GM12878 (cell line): ENCODE results near the gene PAPLN.

ENCODE experiments used
- CBX5 ChIP-seq: sonication (generic); IDR thresholded peaks from 2 replicates; pipeline ENCODE4 v1.6.1; 2016; ENCODE audit warnings: low read depth, moderate library complexity, mild to moderate bottlenecking, inconsistent platforms
- EGR1 ChIP-seq, 2 experiments: IDR thresholded peaks; 1 replicate in 1 of 2; 2 replicates in 1 of 2; pipeline ENCODE4 v1.6.1; 2011 to 2012; ENCODE audit warnings: low read depth in 2 of 2, low read length in 2 of 2, borderline replicate concordance in 1 of 2, mild to moderate bottlenecking in 1 of 2, moderate library complexity in 1 of 2
- EP300 ChIP-seq, 2 experiments: fragments of 150-350 bp in 1 of 2; IDR thresholded peaks; 2 replicates each; pipeline ENCODE4 v1.6.1; 2011 to 2012; ENCODE audit warnings: low read depth in 2 of 2, low read length in 2 of 2, borderline replicate concordance in 1 of 2, improper control_type of control experiment in 1 of 2, inconsistent platforms in 1 of 2; ENCODE audit not compliant: control insufficient read depth in 1 of 2
- POLR2A ChIP-seq: IDR thresholded peaks from 2 replicates; pipeline ENCODE4 v1.6.1; 2011; ENCODE audit warnings: low read depth, mild to moderate bottlenecking, low read length
- SRF ChIP-seq, 2 experiments: IDR thresholded peaks; 2 replicates each; pipeline ENCODE4 v1.6.1; 2011; ENCODE audit warnings: low read depth in 2 of 2, low read length in 2 of 2, mild to moderate bottlenecking in 1 of 2, moderate library complexity in 1 of 2
- TARDBP ChIP-seq: IDR thresholded peaks from 2 replicates; pipeline ENCODE4 v1.6.1; 2016; ENCODE audit warnings: borderline replicate concordance
- TCF12 ChIP-seq: IDR thresholded peaks from 2 replicates; pipeline ENCODE4 v1.6.1; 2011; ENCODE audit warnings: low read depth, mild to moderate bottlenecking, low read length
- TF ChIP-seq, protein P1 (sequence below), 3 experiments: IDR thresholded peaks in 2 of 3; conservative IDR thresholded peaks in 1 of 3; 2 replicates each; pipeline ENCODE4 v1.5.1; 2011; ENCODE audit warnings: low read depth in 3 of 3, low read length in 3 of 3, mild to moderate bottlenecking in 3 of 3, control low read depth in 2 of 3, moderate library complexity in 2 of 3, inconsistent platforms in 1 of 3, mixed read lengths in 1 of 3; ENCODE audit not compliant: control insufficient read depth in 2 of 3, insufficient read depth in 1 of 3; ENCODE audit errors: extremely low read depth in 1 of 3
- TF ChIP-seq, protein P2 (sequence below): IDR thresholded peaks from 2 replicates; pipeline ENCODE4 v1.6.1; 2012; ENCODE audit warnings: low read length, inconsistent platforms

DNA sequence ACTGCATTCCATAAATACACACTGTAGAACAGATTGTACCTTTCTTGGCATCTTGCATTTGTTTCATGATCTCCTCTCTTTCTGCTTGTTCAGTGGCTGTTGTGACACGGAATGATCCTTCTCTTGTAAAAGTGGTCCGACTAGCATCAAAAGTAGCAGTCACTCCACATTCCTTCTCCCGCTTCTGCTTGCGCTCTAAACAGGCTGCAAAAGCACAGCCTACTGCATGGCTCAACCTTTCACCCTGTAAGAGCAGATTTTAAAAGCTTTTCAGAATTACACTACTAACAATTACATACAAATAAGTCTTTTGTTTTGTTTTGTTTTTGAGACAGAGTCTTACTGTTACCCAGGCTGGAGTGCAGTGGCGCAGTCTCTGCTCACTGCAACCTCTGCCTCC is 49.8 kb downstream of the PAPLN start:
- TF ChIP-seq, protein P1, sequence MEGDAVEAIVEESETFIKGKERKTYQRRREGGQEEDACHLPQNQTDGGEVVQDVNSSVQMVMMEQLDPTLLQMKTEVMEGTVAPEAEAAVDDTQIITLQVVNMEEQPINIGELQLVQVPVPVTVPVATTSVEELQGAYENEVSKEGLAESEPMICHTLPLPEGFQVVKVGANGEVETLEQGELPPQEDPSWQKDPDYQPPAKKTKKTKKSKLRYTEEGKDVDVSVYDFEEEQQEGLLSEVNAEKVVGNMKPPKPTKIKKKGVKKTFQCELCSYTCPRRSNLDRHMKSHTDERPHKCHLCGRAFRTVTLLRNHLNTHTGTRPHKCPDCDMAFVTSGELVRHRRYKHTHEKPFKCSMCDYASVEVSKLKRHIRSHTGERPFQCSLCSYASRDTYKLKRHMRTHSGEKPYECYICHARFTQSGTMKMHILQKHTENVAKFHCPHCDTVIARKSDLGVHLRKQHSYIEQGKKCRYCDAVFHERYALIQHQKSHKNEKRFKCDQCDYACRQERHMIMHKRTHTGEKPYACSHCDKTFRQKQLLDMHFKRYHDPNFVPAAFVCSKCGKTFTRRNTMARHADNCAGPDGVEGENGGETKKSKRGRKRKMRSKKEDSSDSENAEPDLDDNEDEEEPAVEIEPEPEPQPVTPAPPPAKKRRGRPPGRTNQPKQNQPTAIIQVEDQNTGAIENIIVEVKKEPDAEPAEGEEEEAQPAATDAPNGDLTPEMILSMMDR (IDR thresholded peaks at IDR 0.05 in 2 of 3, conservative IDR thresholded peaks at IDR 0.05 in 1 of 3; ENCODE audit: control insufficient read depth in 2 of 3, extremely low read depth in 1 of 3, insufficient read depth in 1 of 3, low read depth in 3 of 3, low read length in 3 of 3), result no peak
- TF ChIP-seq TARDBP (no peak), CBX5 (no peak), EGR1 (IDR thresholded peaks at IDR 0.05; ENCODE audit: borderline replicate concordance in 1 of 2, low read depth in 2 of 2, low read length in 2 of 2) (no peak), POLR2A (no peak), TCF12 (no peak), EP300 (IDR thresholded peaks at IDR 0.05; ENCODE audit: borderline replicate concordance in 1 of 2, control insufficient read depth in 1 of 2, low read depth in 2 of 2, low read length in 2 of 2) (no peak), SRF (IDR thresholded peaks at IDR 0.05; ENCODE audit: low read depth in 2 of 2, low read length in 2 of 2) (no peak)
- TF ChIP-seq, protein P2, sequence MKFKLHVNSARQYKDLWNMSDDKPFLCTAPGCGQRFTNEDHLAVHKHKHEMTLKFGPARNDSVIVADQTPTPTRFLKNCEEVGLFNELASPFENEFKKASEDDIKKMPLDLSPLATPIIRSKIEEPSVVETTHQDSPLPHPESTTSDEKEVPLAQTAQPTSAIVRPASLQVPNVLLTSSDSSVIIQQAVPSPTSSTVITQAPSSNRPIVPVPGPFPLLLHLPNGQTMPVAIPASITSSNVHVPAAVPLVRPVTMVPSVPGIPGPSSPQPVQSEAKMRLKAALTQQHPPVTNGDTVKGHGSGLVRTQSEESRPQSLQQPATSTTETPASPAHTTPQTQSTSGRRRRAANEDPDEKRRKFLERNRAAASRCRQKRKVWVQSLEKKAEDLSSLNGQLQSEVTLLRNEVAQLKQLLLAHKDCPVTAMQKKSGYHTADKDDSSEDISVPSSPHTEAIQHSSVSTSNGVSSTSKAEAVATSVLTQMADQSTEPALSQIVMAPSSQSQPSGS, result no peak
